ENCODE data around the gene PRR20G. TPM values are rescaled to one million over a fixed set of nuclear protein-coding genes. Genes with fewer than 3 reads are reported as not detected.

PRR20G gene
- not detected in 2 replicates for total RNA-seq

DNA sequence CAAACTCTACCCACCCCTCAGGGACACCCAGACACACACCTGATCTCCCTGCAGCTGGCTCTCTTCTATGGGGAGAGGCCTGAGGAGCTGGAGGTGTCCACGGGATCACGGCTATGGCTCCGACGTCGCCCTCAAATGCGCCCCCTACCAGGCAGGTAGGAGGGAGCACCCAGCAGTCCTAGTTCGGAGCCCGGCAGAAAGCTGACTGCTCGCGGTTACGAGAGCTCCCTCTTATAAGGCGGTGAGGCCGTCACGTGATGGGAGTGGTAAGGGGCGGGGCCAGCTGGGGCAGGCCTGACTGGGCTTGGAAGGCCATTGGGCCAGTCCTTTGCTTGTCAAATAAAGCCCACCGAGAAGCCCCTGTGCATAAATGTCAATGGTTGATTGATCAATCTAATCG is at the start of gene PRR20G:
Gene PRR20G, minus strand, starts transcription at position 207 of the 400 bp plus-strand sequence. CDS start 681 bp downstream, outside the sequence.
- no peak within 1 kb of the TSS for H3K4me3 ChIP-seq (ENCODE audit: low read depth, low read length)
- TF ChIP-seq CTCF (IDR thresholded peaks at IDR 0.05; ENCODE audit: insufficient read depth, low read depth, low read length), result no peak
- no peak for DNase-seq (ENCODE audit: low read depth)

GRCh38 chr3:127337001-127337400 is 49.2 kb upstream of the PRR20G start:
- TF ChIP-seq CTCF (IDR thresholded peaks at IDR 0.05; ENCODE audit: insufficient read depth, low read depth, low read length), result no peak

GRCh38 chr3:127336101-127336500 is 48.3 kb upstream of the PRR20G start:
- TF ChIP-seq CTCF (IDR thresholded peaks at IDR 0.05; ENCODE audit: insufficient read depth, low read depth, low read length), result no peak
- DNase-seq (ENCODE audit: low read depth), result no peak
- no peak overlapping the region for H3K4me3 ChIP-seq (ENCODE audit: low read depth, low read length)

More at GRCh38 chr3:127337001-127337400, 49.2 kb upstream of the PRR20G start:
- no peak for DNase-seq (ENCODE audit: low read depth)
- H3K4me3 ChIP-seq (ENCODE audit: low read depth, low read length), result no peak overlapping the region

GRCh38 chr3:127330385-127330784 is 42.5 kb upstream of the PRR20G start:
- no peak for DNase-seq (ENCODE audit: low read depth)
- no peak for TF ChIP-seq CTCF (IDR thresholded peaks at IDR 0.05; ENCODE audit: insufficient read depth, low read depth, low read length)

GRCh38 chr3:127329631-127330285 is 41.9 kb upstream of the PRR20G start:
- no peak overlapping the region for H3K4me3 ChIP-seq (ENCODE audit: low read depth, low read length)
- no peak for TF ChIP-seq CTCF (IDR thresholded peaks at IDR 0.05; ENCODE audit: insufficient read depth, low read depth, low read length)
- no peak for DNase-seq (ENCODE audit: low read depth)

More at GRCh38 chr3:127330385-127330784, 42.5 kb upstream of the PRR20G start:
- H3K4me3 ChIP-seq (ENCODE audit: low read depth, low read length), result no peak overlapping the region

DNA sequence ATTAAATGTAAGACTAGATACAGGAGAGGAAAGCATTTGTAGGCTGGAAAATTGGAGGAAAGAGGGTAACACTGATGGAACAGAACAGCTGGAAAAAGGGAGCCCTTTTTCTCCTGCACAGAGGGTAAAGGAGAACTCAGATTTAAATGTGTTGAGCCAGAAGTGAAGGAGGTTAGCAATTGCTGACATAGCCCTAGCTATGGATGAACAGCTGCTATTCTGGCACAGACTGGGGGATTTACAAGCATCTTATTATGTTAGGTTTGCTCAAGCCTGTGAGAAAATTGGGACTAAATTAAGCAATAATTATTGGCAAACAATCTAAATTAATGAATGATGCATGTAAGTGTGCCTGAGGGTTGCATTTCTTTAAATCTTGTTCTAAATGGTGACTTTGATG is 40.6 kb upstream of the PRR20G start:
- no peak for DNase-seq (ENCODE audit: low read depth)
- no peak overlapping the region for H3K4me3 ChIP-seq (ENCODE audit: low read depth, low read length)
- TF ChIP-seq CTCF (IDR thresholded peaks at IDR 0.05; ENCODE audit: insufficient read depth, low read depth, low read length), result no peak

DNA sequence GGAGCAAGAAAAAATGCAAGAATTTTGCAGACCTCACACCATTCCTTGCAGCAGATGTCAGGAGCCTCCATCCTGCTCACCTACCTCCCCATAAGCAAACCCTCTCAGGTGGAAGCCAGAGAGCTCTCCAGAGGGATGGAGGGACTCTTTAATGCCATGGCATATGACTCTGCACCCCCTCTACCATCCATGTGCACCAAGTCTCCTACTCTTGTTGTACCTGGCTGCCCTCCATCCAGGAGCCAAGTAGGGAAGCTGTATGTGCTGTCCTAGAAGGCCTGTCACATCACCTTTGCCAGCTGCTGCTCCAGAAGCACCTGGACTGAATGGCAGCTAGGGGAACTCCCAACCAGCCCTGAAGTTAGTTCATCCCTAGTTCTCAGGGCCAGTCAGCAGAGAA is 38.5 kb upstream of the PRR20G start:
- no peak for TF ChIP-seq CTCF (IDR thresholded peaks at IDR 0.05; ENCODE audit: insufficient read depth, low read depth, low read length)
- DNase-seq (ENCODE audit: low read depth), result no peak
- H3K4me3 ChIP-seq (ENCODE audit: low read depth, low read length), result no peak overlapping the region

All from fibroblast of villous mesenchyme (primary cell).